GM21360 (cell line): ENCODE data around the gene VPS50.
"Not testable (repeated sequence)": the region's sequence is repeated elsewhere in the genome, so short reads cannot be mapped to it uniquely, and the experiment has no call there.

Experiments used
- ATAC-seq: cut with Tn5 transposase; IDR thresholded peaks from one replicate; pipeline ENCODE4 v1.9.1; 2021; ENCODE audit warnings: mild to moderate bottlenecking, moderate library complexity; ENCODE audit not compliant: unreplicated experiment

The VPS50 gene

GRCh38 chr7:93327006-93327633 lies 95.0 kb downstream of the VPS50 start:
- no peak for ATAC-seq

DNA sequence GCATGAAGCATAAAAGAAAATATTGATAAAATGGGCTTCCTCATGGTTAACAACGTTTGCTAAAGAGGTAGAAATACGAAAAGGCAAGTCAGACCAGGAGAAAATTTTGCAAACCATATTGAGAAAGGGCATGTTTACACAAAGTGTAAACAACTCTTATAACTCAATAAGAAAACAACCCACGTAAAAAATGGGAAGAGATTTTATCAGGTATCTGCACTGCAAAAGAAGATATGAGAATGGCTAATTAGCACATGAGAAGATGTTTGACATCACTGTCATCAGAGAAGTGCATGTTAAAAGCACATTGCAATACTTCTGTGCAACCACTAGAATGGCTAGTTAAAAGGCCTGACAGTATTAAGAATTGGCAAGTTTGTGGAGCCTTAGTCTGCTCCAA lies 99.5 kb downstream of the VPS50 start:
- ATAC-seq = no peak

GRCh38 chr7:93332172-93332571 lies 100.0 kb downstream of the VPS50 start:
- no peak for ATAC-seq

DNA sequence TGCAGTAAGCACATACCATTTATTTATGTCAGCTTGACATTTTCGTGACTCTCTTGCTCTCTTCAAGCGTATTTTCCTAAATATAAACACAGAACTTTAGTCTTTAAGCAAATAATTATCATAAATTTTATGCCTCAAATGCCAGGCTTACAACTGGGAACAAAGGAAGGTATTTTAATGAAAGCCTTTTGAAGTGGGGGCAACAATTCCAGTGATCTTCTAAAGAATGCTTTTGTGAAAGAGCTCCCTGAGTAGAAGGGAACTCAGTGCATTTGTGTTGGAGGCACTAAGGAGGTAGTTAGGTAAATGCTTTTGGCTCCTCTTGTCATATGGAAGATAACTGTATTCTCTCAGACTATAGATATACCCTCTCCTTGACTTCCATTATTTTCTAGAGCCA lies 104.9 kb downstream of the VPS50 start:
- no peak for ATAC-seq

DNA sequence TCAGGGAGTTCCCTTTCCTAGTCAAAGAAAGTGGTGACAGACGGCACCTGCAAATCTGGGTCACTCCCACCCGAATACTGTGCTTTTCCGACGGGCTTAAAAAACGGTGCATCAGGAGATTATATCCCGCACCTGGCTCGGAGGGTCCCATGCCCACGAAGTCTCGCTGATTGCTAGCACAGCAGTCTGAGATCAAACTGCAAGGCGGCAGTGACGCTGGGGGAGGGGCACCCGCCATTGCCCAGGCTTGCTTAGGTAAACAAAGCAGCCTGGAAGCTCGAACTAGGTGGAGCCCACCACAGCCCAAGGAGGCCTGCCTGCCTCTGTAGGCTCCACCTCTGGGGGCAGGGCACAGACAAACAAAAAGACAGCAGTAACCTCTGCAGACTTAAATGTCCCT lies 110.0 kb downstream of the VPS50 start:
- ATAC-seq = not testable (repeated sequence)

DNA sequence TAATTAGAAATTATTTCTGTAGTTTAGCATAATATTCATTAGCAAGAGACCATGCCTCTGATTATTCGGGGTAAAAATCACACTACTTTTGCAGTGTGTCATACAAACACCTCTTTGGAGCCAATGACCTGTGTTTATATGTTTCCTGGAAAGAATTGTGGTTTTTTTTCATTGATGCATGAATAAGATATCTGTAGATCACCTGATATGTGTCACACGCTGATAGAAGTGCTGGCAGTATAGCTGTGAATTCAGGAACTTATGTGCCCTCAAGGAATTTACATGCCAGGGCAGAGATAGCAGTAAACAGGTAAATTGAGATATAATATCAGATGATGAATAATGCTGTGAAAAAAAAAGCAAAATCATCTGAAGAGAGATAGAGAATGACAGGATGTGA lies 118.2 kb downstream of the VPS50 start:
- ATAC-seq = no peak

DNA sequence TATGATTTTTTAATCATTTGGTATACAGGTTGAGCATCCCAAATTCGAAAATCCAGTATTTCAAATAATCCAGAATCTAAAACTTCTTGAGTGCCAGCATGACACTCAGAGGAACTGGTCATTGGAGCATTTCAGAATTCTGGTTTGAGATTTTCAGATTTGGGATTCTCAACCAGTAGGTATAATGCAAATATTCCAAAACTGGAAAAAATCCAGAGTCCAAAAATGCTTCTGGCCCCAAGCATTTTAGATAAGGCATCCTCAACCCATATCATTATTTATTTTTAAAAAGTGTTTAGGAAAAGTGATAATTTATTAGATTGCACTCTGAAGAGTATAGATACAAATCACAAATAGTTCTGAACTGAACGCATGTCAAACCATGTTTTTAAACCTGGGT lies 120.7 kb downstream of the VPS50 start:
- no peak for ATAC-seq

DNA sequence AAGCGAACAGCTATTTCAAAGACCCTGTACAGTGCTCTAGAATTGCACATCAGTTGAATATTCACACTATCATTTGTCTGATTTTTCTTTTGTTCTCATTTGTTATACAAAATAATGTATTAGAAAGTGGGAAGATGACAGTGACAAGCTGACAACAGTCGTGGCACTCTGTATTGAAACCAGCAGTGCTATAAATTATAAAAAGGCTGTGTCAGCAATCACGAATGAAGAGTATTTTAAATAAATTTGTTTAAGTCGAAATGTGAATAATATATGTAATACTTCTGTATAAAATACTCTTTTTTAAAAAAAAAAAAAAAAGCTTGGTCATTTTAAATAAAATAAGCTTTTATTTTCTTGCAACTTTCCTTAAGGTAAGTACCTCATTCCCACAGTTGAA lies 122.6 kb downstream of the VPS50 start:
- ATAC-seq = no peak

DNA sequence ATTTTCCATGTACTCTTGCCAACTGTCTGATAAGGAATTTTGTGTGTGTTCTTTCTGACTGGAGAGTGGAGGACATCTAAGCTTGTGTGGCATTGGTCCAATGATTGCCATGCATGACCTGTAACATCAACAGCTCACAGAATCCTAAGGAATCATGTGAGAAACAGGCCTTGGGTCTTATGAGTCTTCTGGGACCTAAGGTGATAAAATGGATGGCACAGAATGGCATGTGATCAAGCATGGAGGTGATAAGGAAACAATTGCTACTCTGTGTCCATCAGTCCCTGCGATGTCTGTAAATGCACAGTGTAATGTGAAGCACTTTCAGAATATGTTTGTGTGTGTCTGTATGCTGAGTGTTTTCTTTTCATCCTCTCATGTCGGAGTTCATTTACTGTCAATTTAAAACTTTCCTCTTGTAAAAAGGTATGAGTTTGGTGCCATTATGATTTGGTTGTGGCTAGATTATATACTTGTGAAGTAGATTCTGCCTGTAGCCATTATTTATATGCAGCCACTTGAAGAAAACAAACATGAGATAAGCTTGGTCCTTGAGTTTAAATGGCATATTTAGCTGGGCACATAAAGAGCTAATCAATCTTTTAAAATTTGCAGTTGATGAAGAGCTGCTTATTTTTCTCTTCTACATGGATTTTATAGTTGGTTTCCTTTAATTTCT lies 127.5 kb downstream of the VPS50 start:
- no peak for ATAC-seq

DNA sequence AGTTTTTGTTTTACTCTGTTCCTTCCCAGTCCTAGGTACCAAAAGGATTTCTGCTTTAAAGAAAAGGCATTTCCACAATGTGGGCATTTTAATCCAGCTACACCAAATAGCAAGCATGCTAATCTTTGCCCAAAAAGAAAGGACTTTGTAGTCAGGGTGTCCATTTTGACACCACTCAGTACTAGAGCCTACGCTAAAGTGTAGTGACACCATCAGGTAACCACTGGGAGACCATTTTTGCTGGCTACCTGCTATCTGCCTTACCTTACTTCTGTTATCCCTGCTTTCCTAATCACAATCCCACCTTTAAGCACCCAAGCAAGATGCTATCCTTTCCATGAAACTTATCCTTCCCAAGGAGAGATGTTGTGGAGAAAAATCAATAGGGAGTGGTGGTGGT lies 129.7 kb downstream of the VPS50 start:
- ATAC-seq = no peak

GRCh38 chr7:93364806-93365205 lies 132.6 kb downstream of the VPS50 start:
- ATAC-seq = no peak

- ATAC-seq = no peak
Measured at GRCh38 chr7:93365341-93365740, 133.2 kb downstream of the VPS50 start.

DNA sequence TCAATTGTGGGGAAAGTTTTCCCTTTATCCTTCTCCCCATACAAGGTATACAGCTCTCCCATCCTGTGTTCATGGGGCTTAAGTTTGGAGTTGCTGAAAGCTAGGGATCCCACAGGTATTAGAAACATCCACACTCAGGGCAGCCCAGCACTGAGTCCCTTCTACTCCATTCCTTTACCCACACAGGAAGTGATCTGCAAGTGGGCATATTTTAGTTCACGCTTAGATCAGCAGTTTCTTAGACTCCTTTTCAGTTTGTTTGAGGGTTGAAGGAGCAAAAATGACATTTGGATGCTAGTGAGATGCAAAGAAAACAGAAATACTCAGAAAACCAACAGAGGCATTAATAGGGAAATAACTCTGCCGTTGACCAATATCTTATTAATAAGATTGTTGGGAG lies 134.7 kb downstream of the VPS50 start:
- ATAC-seq = no peak

- ATAC-seq = no peak
Measured at GRCh38 chr7:93367254-93367653, 135.1 kb downstream of the VPS50 start.

- not testable (repeated sequence) for ATAC-seq
Measured at GRCh38 chr7:93370937-93371336, 138.8 kb downstream of the VPS50 start.

GRCh38 chr7:93373537-93373936 lies 141.4 kb downstream of the VPS50 start:
- ATAC-seq = no peak

DNA sequence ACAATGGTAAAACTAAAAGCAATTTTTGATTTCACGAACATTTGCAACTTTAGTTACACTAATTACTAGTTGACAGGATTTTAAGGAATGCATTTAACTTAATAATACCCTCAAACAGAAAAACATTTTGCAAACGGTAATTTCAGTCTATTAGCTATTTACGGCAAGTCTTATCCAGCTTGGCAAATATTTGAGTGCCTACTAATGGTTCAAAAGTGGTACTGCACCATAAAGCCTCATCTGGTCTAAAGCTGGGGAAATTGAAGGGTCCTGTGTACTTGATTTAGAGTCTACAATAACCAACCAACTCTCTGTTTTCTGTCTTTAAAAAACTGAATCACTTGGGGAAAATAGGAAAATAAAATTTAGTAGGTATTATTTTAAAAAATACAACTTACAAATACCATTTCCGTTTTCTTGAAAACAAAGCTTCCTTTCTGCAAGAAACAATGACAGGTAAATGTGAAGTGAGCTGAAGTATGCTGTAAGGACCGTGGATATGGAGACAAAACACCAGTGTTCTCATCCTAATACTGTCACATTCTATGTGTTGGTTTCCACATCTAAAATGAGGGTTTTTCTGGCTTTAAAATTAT lies 142.3 kb downstream of the VPS50 start:
- ATAC-seq = no peak

- peak; percentile 47 for ATAC-seq
Measured at GRCh38 chr7:93375603-93376002, 143.4 kb downstream of the VPS50 start.

DNA sequence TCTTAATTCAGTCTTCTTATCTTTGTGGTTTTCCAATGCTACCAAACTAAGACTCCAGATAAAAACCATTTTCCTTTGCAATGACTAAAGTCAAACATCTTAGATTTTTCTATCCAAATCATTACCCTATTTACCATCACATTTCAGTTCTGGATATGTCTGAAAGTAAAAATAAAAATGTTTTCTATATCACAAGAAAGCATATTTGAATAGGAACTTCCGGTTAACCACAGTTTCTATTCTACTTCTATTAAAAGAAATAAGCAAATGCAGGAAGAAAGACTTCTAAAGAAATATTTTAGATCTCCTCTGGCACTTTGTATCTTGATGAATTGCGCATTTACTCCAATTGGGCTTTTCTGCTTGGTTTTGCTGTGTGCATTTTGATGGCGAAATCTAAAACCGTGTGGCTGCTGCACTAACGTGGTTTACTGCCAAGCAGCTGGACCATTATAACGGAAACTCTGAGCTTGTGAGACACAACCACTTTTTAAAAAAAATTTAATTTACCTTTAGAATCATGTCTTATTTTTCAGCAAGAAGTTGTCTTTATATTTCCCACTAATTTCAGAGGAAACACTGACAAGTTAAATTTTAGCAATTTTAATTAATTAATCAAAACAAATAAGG lies 146.1 kb downstream of the VPS50 start:
- ATAC-seq = no peak

DNA sequence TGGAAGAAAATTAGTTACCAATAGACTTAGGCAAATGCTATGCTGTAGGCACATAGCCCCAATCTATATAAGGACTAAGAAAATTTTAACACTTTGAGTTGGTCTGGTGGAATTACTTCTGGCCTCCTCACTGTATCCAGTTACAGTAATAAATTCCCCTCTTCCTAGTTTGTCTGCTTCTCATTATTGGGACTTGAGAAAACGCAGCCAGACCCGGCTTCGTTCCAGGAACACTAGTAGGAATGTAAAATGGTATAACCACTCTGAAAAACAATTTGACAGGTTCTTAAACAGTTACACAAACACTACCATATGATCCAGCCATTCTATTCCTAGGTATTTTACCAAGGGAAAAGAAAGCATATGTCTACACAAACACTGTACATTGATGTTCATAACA lies 150.2 kb downstream of the VPS50 start:
- no peak for ATAC-seq

GRCh38 chr7:93390660-93391059 lies 158.5 kb downstream of the VPS50 start:
- ATAC-seq = no peak

DNA sequence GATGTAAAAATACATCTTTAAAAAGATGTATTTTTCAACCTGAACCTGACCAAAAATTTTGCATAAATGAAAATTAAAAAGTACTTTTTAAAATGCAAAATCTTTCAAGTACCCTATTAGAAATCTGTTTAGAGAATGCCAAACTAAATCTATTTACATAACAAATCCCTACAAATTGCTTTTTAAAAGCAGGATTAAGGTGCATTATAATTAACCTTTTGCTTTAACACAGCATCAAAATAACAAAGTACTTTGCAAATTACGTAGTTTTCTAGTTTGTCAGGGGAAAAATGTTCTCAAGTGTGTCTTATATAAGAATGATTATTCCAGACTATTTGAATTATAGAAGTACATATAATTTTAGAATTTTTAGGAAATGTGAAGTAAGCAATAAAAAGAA lies 160.8 kb downstream of the VPS50 start:
- ATAC-seq = no peak
